Mammary epithelial cell (primary cell): ENCODE results near the gene CABP7.

Source experiments
- CTCF ChIP-seq, 2 donors: IDR thresholded peaks in 1 of 2; conservative IDR thresholded peaks in 1 of 2; 2 replicates each; pipeline ENCODE4 v1.5.1; 2011 to 2012; ENCODE audit warnings: inconsistent platforms in 2 of 2, low read length in 2 of 2, mild to moderate bottlenecking in 2 of 2, control low read depth in 1 of 2, low read depth in 1 of 2; ENCODE audit not compliant: insufficient read depth in 1 of 2; ENCODE audit errors: extremely low read depth in 1 of 2
- EZH2 ChIP-seq: IDR thresholded peaks from 2 replicates; pipeline ENCODE4 v1.6.1; 2012; ENCODE audit warnings: low read length, inconsistent platforms, borderline replicate concordance

- TF ChIP-seq CTCF (conservative IDR thresholded peaks at IDR 0.05 in 1 of 2, IDR thresholded peaks at IDR 0.05 in 1 of 2; ENCODE audit: extremely low read depth in 1 of 2, insufficient read depth in 1 of 2, low read depth in 1 of 2, low read length in 2 of 2): no peak
- TF ChIP-seq EZH2: no peak
Observed at GRCh38 chr22:29750559-29751538, 31.0 kb downstream of the CABP7 start.
